BLaER1 (cell line): ENCODE measurements around the gene NADSYN1.

Experiments
- H3K27ac ChIP-seq: shearing (Covaris generic); formaldehyde crosslinking; 2 replicates; pipeline ENCODE4 v1.8.1; 2022
- H3K27me3 ChIP-seq: shearing (Covaris generic); formaldehyde crosslinking; 2 replicates; pipeline ENCODE4 v1.8.1; 2022
- H3K36me3 ChIP-seq: shearing (Covaris generic); formaldehyde crosslinking; 2 replicates; pipeline ENCODE4 v1.8.1; 2022
- H3K4me1 ChIP-seq: shearing (Covaris generic); formaldehyde crosslinking; 2 replicates; pipeline ENCODE4 v1.8.1; 2022
- H3K4me2 ChIP-seq: shearing (Covaris generic); formaldehyde crosslinking; 2 replicates; pipeline ENCODE4 v1.8.1; 2022
- H3K4me3 ChIP-seq: shearing (Covaris generic); formaldehyde crosslinking; 2 replicates; pipeline ENCODE4 v1.8.1; 2022
- H3K9ac ChIP-seq: shearing (Covaris generic); formaldehyde crosslinking; 2 replicates; pipeline ENCODE4 v1.8.1; 2022
- H3K9me3 ChIP-seq: shearing (Covaris generic); formaldehyde crosslinking; 2 replicates; pipeline ENCODE4 v1.8.1; 2022
- H4K20me1 ChIP-seq: shearing (Covaris generic); formaldehyde crosslinking; 2 replicates; pipeline ENCODE4 v1.8.1; 2022
- Cebpa-rat ChIP-seq: shearing (Covaris generic); IDR thresholded peaks from 2 replicates; pipeline ENCODE4 v1.8.1; 2022

Gene NADSYN1

DNA sequence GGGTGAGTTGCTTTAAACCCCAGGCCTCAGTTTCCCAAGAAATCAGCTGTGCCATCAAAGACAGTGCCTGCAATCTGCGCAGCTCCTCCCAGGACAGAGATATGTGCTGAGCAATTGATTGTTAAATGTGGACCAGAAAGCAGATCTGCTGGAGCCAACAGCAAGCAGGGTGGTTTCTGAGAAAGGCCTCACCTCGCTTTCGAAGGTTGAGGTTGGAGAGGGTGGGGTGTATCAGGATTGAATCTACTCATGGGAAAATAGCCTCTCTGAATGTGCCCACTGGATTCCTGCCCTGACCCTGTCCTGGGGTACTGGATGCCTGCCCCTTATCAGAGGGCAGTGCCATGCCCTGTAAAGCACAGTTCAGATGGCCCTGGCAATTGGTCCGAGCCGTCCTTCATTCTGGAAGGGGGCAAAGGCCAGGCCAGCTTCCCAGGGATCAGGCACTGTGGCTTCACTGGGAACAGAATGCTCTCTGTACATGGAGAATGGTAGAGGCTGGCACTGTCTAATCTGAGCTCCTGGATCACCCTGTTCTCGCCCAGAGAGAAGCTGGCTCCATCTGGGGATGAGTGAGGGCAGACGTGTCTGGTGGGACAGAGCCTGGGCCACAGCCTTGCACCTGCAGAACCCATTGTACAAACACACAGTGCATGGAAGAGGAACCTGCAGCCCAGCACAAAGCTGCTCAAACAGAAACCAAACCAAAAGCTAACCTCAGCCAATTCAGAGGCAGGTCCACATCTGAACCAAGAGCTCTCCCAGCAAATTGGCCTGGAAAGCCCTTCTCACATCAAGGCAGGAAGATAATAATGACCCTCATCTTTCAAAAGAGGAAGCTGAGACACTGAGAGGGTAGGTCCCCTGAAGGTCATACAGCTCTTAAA lies 20.0 kb upstream of the NADSYN1 start:
- H4K20me1 ChIP-seq, result no peaks in the 10 kb centered on the region; the same call in 1 of the 2 replicates
- peaks cover 20% of the 10 kb centered on the region for H3K4me1 ChIP-seq
- no peak overlapping the region for H3K9ac ChIP-seq
- H3K27me3 ChIP-seq, result no peaks in the 10 kb centered on the region
- peaks cover 43% of the 10 kb centered on the region for H3K36me3 ChIP-seq
- no peaks in the 10 kb centered on the region for H3K9me3 ChIP-seq
- no peak for TF ChIP-seq Cebpa-rat
- no peak overlapping the region for H3K27ac ChIP-seq
- no peak overlapping the region for H3K4me3 ChIP-seq
- H3K4me2 ChIP-seq, result no peak overlapping the region

DNA sequence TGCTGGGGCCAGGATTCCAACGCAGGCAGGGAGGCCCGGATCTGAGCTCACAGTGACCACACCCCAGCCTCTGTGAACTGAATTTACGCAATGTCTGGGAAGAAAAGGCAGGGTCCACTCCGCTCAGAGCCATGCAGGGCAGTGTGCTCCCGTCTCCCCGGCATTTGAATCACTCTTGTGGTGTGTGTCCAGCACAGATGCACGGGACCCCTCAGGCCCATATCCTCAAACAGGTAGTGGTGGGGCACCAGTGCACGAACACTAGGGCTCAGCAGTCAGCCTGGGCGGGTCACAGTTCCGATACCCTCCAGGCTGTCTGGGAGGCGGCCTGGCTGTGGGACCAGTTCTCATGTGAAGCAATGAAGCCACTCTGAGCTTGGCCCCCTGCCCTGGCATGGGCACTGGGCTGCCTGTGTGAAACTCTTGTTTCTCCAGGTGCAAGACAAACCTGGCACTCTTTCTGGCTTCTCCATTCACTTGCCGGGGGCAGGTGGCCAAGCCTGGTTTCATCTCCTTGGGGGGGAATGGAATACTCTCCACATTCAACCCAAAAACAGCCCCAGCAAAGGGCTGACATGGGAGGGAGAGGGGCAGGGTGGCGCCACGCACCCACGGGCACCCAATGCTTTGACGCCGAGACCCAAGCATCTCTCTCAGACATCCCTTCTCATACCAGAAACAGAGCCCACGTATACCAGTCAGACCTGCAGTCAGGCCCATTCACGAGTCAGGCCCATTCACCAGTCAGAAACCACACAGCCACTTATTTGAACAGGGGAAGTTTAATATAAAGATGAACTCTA lies 19.2 kb upstream of the NADSYN1 start:
- no peaks in the 10 kb centered on the region for H3K9me3 ChIP-seq
- no peaks in the 10 kb centered on the region for H3K27me3 ChIP-seq
- H3K4me1 ChIP-seq, result peaks cover 20% of the 10 kb centered on the region
- H3K4me2 ChIP-seq, result no peak overlapping the region; the same call in 1 of the 2 replicates
- H4K20me1 ChIP-seq, result peaks cover 4% of the 10 kb centered on the region; the same call in 1 of the 2 replicates
- no peak overlapping the region for H3K27ac ChIP-seq
- no peak for TF ChIP-seq Cebpa-rat
- peaks cover 51% of the 10 kb centered on the region for H3K36me3 ChIP-seq
- no peak overlapping the region for H3K4me3 ChIP-seq
- no peak overlapping the region for H3K9ac ChIP-seq

DNA sequence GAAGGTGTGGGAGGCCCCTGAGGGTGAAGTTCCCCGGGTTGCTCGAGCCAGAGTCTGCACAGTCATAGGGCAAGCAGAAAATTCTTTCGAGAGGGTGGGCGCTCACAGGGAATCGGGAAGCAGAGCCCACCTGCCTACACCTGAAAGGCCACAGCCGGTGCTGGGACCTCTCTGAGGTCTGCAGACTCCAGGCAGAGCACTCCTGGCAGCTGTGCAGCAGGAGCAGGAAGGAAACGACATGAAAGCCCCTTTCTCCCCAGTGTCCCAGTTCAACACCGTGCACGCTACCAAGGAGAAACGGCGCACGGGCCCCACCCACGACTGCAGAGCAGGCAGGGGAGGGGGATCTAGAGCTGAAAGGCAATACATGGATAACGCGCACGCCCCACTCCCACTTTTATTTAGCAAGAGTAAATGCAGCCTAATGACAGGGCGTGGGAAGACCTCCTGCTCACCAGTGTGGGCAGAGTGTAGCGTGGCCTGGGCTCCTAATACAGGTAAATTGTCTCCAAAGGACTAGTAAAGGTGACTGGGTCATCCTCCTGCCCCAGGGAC lies 18.4 kb upstream of the NADSYN1 start:
- Histone ChIP-seq H3K27ac (no peak overlapping the region), H4K20me1 (peaks cover 11% of the 10 kb centered on the region; the same call in 1 of the 2 replicates), H3K9ac (no peak overlapping the region), H3K4me1 (peaks cover 20% of the 10 kb centered on the region), H3K36me3 (peaks cover 59% of the 10 kb centered on the region), H3K9me3 (no peaks in the 10 kb centered on the region), H3K27me3 (no peaks in the 10 kb centered on the region), H3K4me3 (no peak overlapping the region), H3K4me2 (peak overlapping the region; percentile 49)
- TF ChIP-seq Cebpa-rat, result no peak

DNA sequence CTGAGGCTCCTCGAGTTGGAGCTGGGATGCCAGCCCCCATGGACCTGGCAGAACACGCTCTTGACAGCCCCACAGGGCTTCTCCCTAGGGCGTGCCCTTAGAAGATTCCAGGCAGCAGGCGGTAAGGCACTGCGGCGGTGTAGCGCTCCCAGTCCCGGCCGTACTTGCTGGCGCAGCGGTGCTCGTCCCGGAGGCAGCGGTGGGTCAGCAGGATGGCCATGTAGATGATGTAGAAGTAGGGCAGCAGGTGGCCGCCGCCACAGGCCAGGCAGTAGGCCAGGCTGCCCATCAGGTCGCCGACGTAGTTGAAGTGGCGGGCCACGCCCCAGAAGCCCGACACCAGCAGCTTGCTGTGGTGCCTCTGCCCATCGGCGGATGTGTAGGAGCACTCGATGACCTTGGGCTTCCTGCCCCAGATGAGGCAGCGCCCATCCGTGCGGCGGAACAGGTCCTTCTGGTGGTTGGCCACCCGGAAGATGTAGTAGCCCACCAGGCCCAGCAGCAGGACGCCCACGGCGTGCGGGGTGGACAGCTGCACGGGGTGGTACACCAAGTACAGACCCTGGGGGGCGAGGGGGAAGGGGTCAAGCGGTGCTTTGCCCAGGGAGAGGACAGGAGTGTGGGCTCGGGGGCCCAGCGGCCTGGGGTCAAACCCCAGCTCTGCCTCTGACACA lies 17.6 kb upstream of the NADSYN1 start:
- H3K4me3 ChIP-seq, result no peak overlapping the region
- no peak for TF ChIP-seq Cebpa-rat

DNA sequence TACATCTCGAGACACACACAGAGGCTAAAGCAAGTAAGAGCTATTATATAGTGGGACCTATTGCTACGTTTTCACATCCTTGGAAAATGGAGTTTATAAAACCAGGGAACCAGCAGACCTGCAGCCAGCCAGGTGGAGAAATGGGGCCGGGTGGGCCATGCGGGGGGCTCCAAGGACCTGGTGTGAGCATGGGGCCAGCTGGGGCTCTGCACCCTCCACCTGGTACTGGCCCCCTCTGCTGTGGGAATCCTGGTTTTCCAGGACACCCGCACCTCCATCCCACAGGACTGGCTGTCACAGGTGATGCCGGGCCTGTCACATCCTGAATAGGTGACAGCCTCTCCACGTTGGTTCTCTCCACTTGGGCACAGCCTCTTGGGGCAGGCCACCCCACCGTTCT lies 16.1 kb upstream of the NADSYN1 start:
- Histone ChIP-seq H4K20me1 (peaks cover 11% of the 10 kb centered on the region; the same call in 1 of the 2 replicates), H3K27me3 (no peaks in the 10 kb centered on the region), H3K4me1 (peaks cover 20% of the 10 kb centered on the region), H3K4me2 (no peak overlapping the region), H3K36me3 (peaks cover 79% of the 10 kb centered on the region), H3K4me3 (no peak overlapping the region), H3K9ac (no peak overlapping the region), H3K27ac (no peak overlapping the region), H3K9me3 (no peaks in the 10 kb centered on the region)
- no peak for TF ChIP-seq Cebpa-rat

More for the DNA sequence above, 17.6 kb upstream of the NADSYN1 start:
- Histone ChIP-seq H3K4me2 (peak overlapping the region; percentile 49), H3K27me3 (no peaks in the 10 kb centered on the region), H3K9ac (no peak overlapping the region), H3K36me3 (peaks cover 66% of the 10 kb centered on the region), H3K4me1 (peaks cover 20% of the 10 kb centered on the region), H3K27ac (no peak overlapping the region), H4K20me1 (peaks cover 11% of the 10 kb centered on the region; the same call in 1 of the 2 replicates), H3K9me3 (no peaks in the 10 kb centered on the region)

DNA sequence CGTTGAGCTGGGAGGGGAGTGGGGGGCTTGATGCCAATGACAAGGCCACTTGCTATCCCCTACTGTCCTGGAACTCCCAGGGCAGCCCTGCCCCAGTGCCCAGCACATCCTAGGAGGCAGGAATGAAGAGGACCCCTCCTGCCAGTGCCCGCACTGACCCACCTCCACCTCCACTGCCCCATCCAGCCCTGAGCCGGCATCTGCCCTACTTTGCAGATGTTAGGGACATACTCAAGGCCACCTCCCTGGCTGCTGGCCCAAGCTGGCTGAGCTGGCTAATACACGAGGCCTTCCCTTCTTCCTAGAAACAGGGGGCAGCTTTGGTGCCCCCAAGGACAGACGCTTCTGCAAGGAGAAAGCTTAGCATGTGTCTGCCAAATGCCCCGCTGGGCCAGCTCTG lies 15.6 kb upstream of the NADSYN1 start:
- Histone ChIP-seq H3K9ac (no peak overlapping the region), H3K27me3 (no peaks in the 10 kb centered on the region), H3K9me3 (no peaks in the 10 kb centered on the region), H3K36me3 (peaks cover 85% of the 10 kb centered on the region), H3K4me2 (no peak overlapping the region), H4K20me1 (peaks cover 11% of the 10 kb centered on the region; the same call in 1 of the 2 replicates), H3K4me1 (peaks cover 20% of the 10 kb centered on the region), H3K27ac (no peak overlapping the region), H3K4me3 (no peak overlapping the region)
- no peak for TF ChIP-seq Cebpa-rat

DNA sequence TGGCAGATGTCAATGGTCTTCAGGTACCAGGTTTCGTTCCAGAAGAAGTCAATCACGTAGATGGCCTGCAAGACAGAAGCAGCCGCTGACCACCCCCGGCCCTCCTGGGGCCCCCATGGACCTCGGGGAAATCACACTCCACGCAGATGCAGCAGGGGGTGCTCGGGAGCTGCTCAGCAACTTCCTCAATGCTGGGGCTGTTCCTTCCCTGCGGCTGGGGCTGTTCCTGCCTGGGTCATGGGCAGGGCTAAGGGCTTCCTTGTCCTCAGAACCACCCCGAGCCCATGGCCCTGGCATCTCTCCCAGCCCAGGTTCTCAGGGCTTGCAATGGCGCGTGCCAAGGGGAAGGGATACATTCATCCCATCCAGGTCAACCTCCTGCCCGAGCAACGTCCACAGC lies 15.1 kb upstream of the NADSYN1 start:
- Histone ChIP-seq H3K4me2 (no peak overlapping the region), H3K4me3 (no peak overlapping the region), H3K36me3 (peaks cover 90% of the 10 kb centered on the region), H3K4me1 (peaks cover 20% of the 10 kb centered on the region), H3K9ac (no peak overlapping the region), H3K9me3 (no peaks in the 10 kb centered on the region), H4K20me1 (peaks cover 11% of the 10 kb centered on the region; the same call in 1 of the 2 replicates), H3K27me3 (no peaks in the 10 kb centered on the region), H3K27ac (no peak overlapping the region)
- no peak for TF ChIP-seq Cebpa-rat

DNA sequence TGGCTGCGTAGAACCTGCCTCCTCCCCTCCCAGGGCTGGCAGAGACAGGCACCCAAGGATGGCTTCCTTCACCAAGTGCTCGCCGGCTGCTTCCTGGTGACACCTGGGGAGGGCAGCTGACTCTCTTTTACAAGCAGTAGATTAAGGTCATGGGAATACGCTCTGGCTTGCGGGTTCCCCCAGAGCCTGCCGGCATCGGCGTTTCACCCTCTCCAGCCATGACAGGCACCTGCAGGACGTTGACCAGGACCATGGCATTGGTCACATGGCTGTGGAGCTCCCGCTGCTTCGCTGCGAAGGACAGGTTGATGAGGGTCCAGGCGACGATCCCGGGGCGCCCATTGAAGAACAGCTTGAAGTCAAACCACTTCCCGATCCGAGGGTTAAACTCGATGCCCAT lies 14.4 kb upstream of the NADSYN1 start:
- Histone ChIP-seq H3K9me3 (no peaks in the 10 kb centered on the region), H3K4me1 (peaks cover 23% of the 10 kb centered on the region), H3K4me2 (no peak overlapping the region), H3K36me3 (peaks cover 97% of the 10 kb centered on the region), H3K27ac (no peak overlapping the region), H3K27me3 (no peaks in the 10 kb centered on the region), H4K20me1 (peaks cover 11% of the 10 kb centered on the region; the same call in 1 of the 2 replicates), H3K4me3 (no peak overlapping the region), H3K9ac (no peak overlapping the region)
- no peak for TF ChIP-seq Cebpa-rat
